Measurements from ENCODE around the gene MEI4. TPM values are rescaled to one million over a fixed set of nuclear protein-coding genes. Genes with fewer than 3 reads are reported as not detected.
A peak's percentile ranks its signal among the peaks of the same experiment; 100 is the strongest.

Gene MEI4
- total RNA-seq, 4 donors from 2014 or later: not detected

- Histone ChIP-seq H3K4me1 (no peaks in the 10 kb centered on the region), H3K27ac (no peak overlapping the region), H3K27me3 (no peaks in the 10 kb centered on the region), H3K36me3 (no peaks in the 10 kb centered on the region), H3K9me3 (no peaks in the 10 kb centered on the region), H3K4me3 (no peak overlapping the region)
- intact Hi-C loops (cut with DNase I; ENCODE audit: low total_unique reads) (no loop called here), in situ Hi-C loops (cut with MboI; ENCODE audit: low sequenced_read_pairs in 4 of 4) (no loop called here)
- ATAC-seq (no peak), DNase-seq (no peak)
- TF ChIP-seq CTCF (IDR thresholded peaks at IDR 0.05 in 4 of 5, conservative IDR thresholded peaks at IDR 0.05 in 1 of 5): no peak
- no peak for TF ChIP-seq POLR2A (IDR thresholded peaks at IDR 0.05)
Measured at GRCh38 chr6:77926198-77926751, 273.4 kb downstream of the MEI4 start.

- in situ Hi-C loops (cut with MboI; ENCODE audit: low sequenced_read_pairs in 4 of 4): no loop called here
- H3K4me3 ChIP-seq: no peak overlapping the region
- ATAC-seq: peak in 1 of 2 donors; percentile 33
Measured at GRCh38 chr6:77930382-77930781, 277.5 kb downstream of the MEI4 start.

GRCh38 chr6:77930952-77931351 lies 278.1 kb downstream of the MEI4 start:
- Histone ChIP-seq H3K4me3 (no peak overlapping the region), H3K27ac (no peak overlapping the region), H3K9me3 (no peaks in the 10 kb centered on the region), H3K27me3 (no peaks in the 10 kb centered on the region), H3K4me1 (no peaks in the 10 kb centered on the region), H3K36me3 (no peaks in the 10 kb centered on the region)
- no peak for DNase-seq
- in situ Hi-C loops (cut with MboI; ENCODE audit: low sequenced_read_pairs in 4 of 4) (no loop called here), intact Hi-C loops (cut with DNase I; ENCODE audit: low total_unique reads) (no loop called here)
- ATAC-seq: no peak
- TF ChIP-seq CTCF (IDR thresholded peaks at IDR 0.05 in 4 of 5, conservative IDR thresholded peaks at IDR 0.05 in 1 of 5): no peak
- TF ChIP-seq POLR2A (IDR thresholded peaks at IDR 0.05): no peak

More at GRCh38 chr6:77930382-77930781, 277.5 kb downstream of the MEI4 start:
- Histone ChIP-seq H3K4me1 (no peaks in the 10 kb centered on the region), H3K27ac (no peak overlapping the region), H3K36me3 (no peaks in the 10 kb centered on the region), H3K9me3 (no peaks in the 10 kb centered on the region), H3K27me3 (no peaks in the 10 kb centered on the region)
- TF ChIP-seq CTCF (IDR thresholded peaks at IDR 0.05 in 4 of 5, conservative IDR thresholded peaks at IDR 0.05 in 1 of 5): no peak
- intact Hi-C loops (cut with DNase I; ENCODE audit: low total_unique reads): no loop called here
- no peak for DNase-seq

- no peaks in the 10 kb centered on the region for H3K27me3 ChIP-seq
- H3K9me3 ChIP-seq: no peaks in the 10 kb centered on the region
- no peaks in the 10 kb centered on the region for H3K4me1 ChIP-seq
- TF ChIP-seq CTCF (IDR thresholded peaks at IDR 0.05 in 4 of 5, conservative IDR thresholded peaks at IDR 0.05 in 1 of 5): no peak
- TF ChIP-seq POLR2A (IDR thresholded peaks at IDR 0.05): no peak
- H3K27ac ChIP-seq: no peak overlapping the region
- in situ Hi-C loops (cut with MboI; ENCODE audit: low sequenced_read_pairs in 4 of 4) (no loop called here), intact Hi-C loops (cut with DNase I; ENCODE audit: low total_unique reads) (no loop called here)
- no peak overlapping the region for H3K4me3 ChIP-seq
- no peaks in the 10 kb centered on the region for H3K36me3 ChIP-seq
- no peak for ATAC-seq
- no peak for DNase-seq
Measured at GRCh38 chr6:77962070-77962469, 309.2 kb downstream of the MEI4 start.

- Histone ChIP-seq H3K4me1 (no peaks in the 10 kb centered on the region), H3K4me3 (no peak overlapping the region), H3K9me3 (no peaks in the 10 kb centered on the region), H3K36me3 (no peaks in the 10 kb centered on the region), H3K27me3 (no peaks in the 10 kb centered on the region), H3K27ac (no peak overlapping the region)
- TF ChIP-seq POLR2A (IDR thresholded peaks at IDR 0.05) (no peak), CTCF (IDR thresholded peaks at IDR 0.05 in 4 of 5, conservative IDR thresholded peaks at IDR 0.05 in 1 of 5) (no peak)
- intact Hi-C loops (cut with DNase I; ENCODE audit: low total_unique reads) (no loop called here), in situ Hi-C loops (cut with MboI; ENCODE audit: low sequenced_read_pairs in 4 of 4) (no loop called here)
- ATAC-seq (no peak), DNase-seq (no peak)
Measured at GRCh38 chr6:77965449-77965848, 312.6 kb downstream of the MEI4 start.
